Keratinocyte (primary cell): Measurements from ENCODE around the gene TOPAZ1. TPM values are rescaled to one million over a fixed set of nuclear protein-coding genes. Genes with fewer than 3 reads are reported as not detected.

ENCODE experiments used
- DNase-seq: peaks from one replicate; pipeline ENCODE4 v3.0.0-alpha.2; 2011; ENCODE audit warnings: low read depth, missing footprints, low spot score
- FAIRE-seq: peaks from 2 replicates; lab custom pipeline; 2011; peaks lifted over from hg19 to GRCh38; lab: Jason Lieb, UNC
- H2AFZ ChIP-seq: 2 replicates; pipeline ENCODE4 v1.6.0; 2012; ENCODE audit warnings: low read length, control low read depth, inconsistent platforms; ENCODE audit not compliant: control insufficient read depth
- H3K27ac ChIP-seq: 2 replicates; pipeline ENCODE4 v1.5.1; 2011; ENCODE audit warnings: low read length; ENCODE audit not compliant: control insufficient read depth, insufficient read depth
- H3K27me3 ChIP-seq: 3 replicates; pipeline ENCODE4 v1.6.0; 2011; ENCODE audit warnings: low read length; ENCODE audit not compliant: control insufficient read depth, insufficient read depth; ENCODE audit errors: extremely low read depth
- H3K36me3 ChIP-seq, 2 experiments: 2 replicates in 1 of 2; 3 replicates in 1 of 2; pipeline ENCODE4 v1.5.1; 2011; ENCODE audit warnings: low read length in 2 of 2, mild to moderate bottlenecking in 1 of 2; ENCODE audit not compliant: control insufficient read depth in 2 of 2, insufficient read depth in 2 of 2; ENCODE audit errors: extremely low read depth in 1 of 2
- H3K4me1 ChIP-seq: 3 replicates; pipeline ENCODE4 v1.5.1; 2011; ENCODE audit warnings: low read length; ENCODE audit not compliant: control insufficient read depth, insufficient read depth; ENCODE audit errors: extremely low read depth
- H3K4me2 ChIP-seq: 3 replicates; pipeline ENCODE4 v1.6.0; 2011; ENCODE audit warnings: low read depth, low read length; ENCODE audit not compliant: control insufficient read depth, insufficient read depth; ENCODE audit errors: extremely low read depth
- H3K4me3 ChIP-seq, 3 experiments: fragments of 200-600 bp in 1 of 3; sonication (generic) in 1 of 3; 2 replicates in 2 of 3; 3 replicates in 1 of 3; pipeline ENCODE4 v1.5.1; 2011 to 2016; ENCODE audit warnings: low read length in 3 of 3, mild to moderate bottlenecking in 3 of 3, control low read depth in 2 of 3, inconsistent platforms in 1 of 3, low read depth in 1 of 3, mixed read lengths in 1 of 3, mixed run types in 1 of 3, moderate library complexity in 1 of 3; ENCODE audit not compliant: control insufficient read depth in 2 of 3, insufficient read depth in 2 of 3; ENCODE audit errors: extremely low read depth in 1 of 3
- H3K79me2 ChIP-seq: 2 replicates; pipeline ENCODE4 v1.6.0; 2012; ENCODE audit warnings: low read length; ENCODE audit not compliant: control insufficient read depth, insufficient read depth
- H3K9ac ChIP-seq: 3 replicates; pipeline ENCODE4 v1.6.0; 2011; ENCODE audit warnings: low read length; ENCODE audit not compliant: control insufficient read depth, insufficient read depth; ENCODE audit errors: extremely low read depth
- H3K9me1 ChIP-seq: 3 replicates; pipeline ENCODE4 v1.6.0; 2011; ENCODE audit warnings: low read length; ENCODE audit not compliant: control insufficient read depth, insufficient read depth; ENCODE audit errors: extremely low read depth
- H3K9me3 ChIP-seq: 2 replicates; pipeline ENCODE4 v1.5.1; 2012; ENCODE audit warnings: low read depth, low read length; ENCODE audit not compliant: control insufficient read depth
- H4K20me1 ChIP-seq: 3 replicates; pipeline ENCODE4 v1.6.0; 2011; ENCODE audit warnings: low read length; ENCODE audit not compliant: control insufficient read depth, insufficient read depth; ENCODE audit errors: extremely low read depth
- EZH2 ChIP-seq: IDR thresholded peaks from one replicate; pipeline ENCODE4 v1.6.1; 2012; ENCODE audit warnings: inconsistent platforms, mild to moderate bottlenecking, low read length, moderate library complexity
- dilution Hi-C: fragments of 300-500 bp; cut with MboI; formaldehyde crosslinking; loops from one replicate; pipeline ENCODE4 v1.7.0; 2020; ENCODE audit warnings: low sequenced_read_pairs; ENCODE audit not compliant: extremely low pct_ligation_motif_present
- polyA plus RNA-seq, 5 experiments: library from polyadenylated mRNA; depleted of rRNA in 3 of 5; stranded (reverse) in 3 of 5; stranded (forward) in 1 of 5; unstranded in 1 of 5; fragments of >200 nt; gene quantifications; 1 replicate in 1 of 5; 2 replicates in 3 of 5; 3 replicates in 1 of 5; pipeline versions ENCODE4 v1.2.1 to v1.2.3, GENCODE V29; 2011 to 2012; ENCODE audit warnings: missing spikeins in 2 of 5, low read depth in 1 of 5, low replicate concordance in 1 of 5
- TF ChIP-seq, protein P1 (sequence below), 3 experiments: IDR thresholded peaks in 1 of 3; conservative IDR thresholded peaks in 1 of 3; optimal IDR thresholded peaks in 1 of 3; 2 replicates in 2 of 3; 3 replicates in 1 of 3; pipeline versions ENCODE3 to v1.5.1; 2011; ENCODE audit warnings: low read length in 3 of 3, mild to moderate bottlenecking in 3 of 3, moderate library complexity in 2 of 3, control low read depth in 1 of 3, inconsistent platforms in 1 of 3; ENCODE audit not compliant: insufficient read depth in 2 of 3; ENCODE audit errors: extremely low read depth in 1 of 3

TOPAZ1 gene
- polyA plus RNA-seq, 1 donor (not counting 4 experiments of a cell fraction or from before 2014, with no cell fraction given), result not detected

DNA sequence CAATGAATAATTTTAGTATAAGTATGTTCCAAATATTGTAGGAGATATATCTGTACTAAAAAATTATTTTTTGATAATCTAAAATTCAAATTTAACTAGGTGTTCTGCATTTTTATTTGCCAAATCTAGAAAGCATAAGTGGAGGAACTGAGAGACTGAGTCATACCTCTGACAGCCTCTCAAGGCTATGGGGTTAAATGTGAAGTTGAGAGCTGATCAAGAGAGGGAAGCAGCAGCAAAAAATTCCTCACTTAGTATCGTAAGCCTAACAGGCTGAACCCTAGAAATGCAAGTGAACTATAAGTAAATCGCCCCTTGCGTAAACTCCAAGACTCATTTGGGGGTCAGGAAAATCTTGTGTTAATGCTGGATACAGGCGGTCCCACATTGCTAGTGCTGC is 12.8 kb upstream of the TOPAZ1 start:
- H3K36me3 ChIP-seq, result no peaks in the 10 kb centered on the region
- dilution Hi-C loops, result no loop called here
- no peak overlapping the region for H2AFZ ChIP-seq
- no peak overlapping the region for H3K4me2 ChIP-seq
- H3K9me1 ChIP-seq, result no peaks in the 10 kb centered on the region
- DNase-seq (no peak), FAIRE-seq (no peak)
- H3K4me3 ChIP-seq, result no peak overlapping the region
- TF ChIP-seq, protein P1, sequence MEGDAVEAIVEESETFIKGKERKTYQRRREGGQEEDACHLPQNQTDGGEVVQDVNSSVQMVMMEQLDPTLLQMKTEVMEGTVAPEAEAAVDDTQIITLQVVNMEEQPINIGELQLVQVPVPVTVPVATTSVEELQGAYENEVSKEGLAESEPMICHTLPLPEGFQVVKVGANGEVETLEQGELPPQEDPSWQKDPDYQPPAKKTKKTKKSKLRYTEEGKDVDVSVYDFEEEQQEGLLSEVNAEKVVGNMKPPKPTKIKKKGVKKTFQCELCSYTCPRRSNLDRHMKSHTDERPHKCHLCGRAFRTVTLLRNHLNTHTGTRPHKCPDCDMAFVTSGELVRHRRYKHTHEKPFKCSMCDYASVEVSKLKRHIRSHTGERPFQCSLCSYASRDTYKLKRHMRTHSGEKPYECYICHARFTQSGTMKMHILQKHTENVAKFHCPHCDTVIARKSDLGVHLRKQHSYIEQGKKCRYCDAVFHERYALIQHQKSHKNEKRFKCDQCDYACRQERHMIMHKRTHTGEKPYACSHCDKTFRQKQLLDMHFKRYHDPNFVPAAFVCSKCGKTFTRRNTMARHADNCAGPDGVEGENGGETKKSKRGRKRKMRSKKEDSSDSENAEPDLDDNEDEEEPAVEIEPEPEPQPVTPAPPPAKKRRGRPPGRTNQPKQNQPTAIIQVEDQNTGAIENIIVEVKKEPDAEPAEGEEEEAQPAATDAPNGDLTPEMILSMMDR (optimal IDR thresholded peaks at IDR 0.05 in 1 of 3, IDR thresholded peaks at IDR 0.05 in 1 of 3, conservative IDR thresholded peaks at IDR 0.05 in 1 of 3; ENCODE audit: extremely low read depth in 1 of 3, insufficient read depth in 2 of 3, low read length in 3 of 3), result no peak
- TF ChIP-seq EZH2, result no peak
- no peaks in the 10 kb centered on the region for H3K79me2 ChIP-seq
- H3K9me3 ChIP-seq, result no peaks in the 10 kb centered on the region
- no peak overlapping the region for H3K9ac ChIP-seq
- H3K27me3 ChIP-seq, result no peaks in the 10 kb centered on the region
- H4K20me1 ChIP-seq, result no peaks in the 10 kb centered on the region
- H3K27ac ChIP-seq, result no peak overlapping the region
- H3K4me1 ChIP-seq, result no peaks in the 10 kb centered on the region

DNA sequence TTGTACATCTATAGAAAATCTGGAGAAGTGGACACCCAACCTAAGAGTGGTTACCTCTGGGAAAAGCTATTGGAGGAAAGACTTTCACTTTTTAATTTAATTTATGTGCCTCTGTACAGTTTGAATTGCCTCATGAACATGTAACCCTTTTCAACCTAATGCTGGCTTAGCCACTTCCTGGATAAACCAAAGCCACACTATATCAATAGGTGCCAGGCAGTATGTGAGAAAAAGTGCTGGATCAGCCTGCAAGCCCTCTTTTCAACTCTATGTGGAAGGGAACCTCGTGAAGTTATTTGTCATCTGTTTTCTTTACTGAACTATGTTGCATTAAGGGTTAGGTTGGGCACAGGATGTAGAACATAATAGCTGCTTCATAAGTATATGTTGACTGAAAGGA is 9.3 kb upstream of the TOPAZ1 start:
- H3K4me2 ChIP-seq, result no peak overlapping the region
- no peaks in the 10 kb centered on the region for H3K27me3 ChIP-seq
- TF ChIP-seq, protein P1 (optimal IDR thresholded peaks at IDR 0.05 in 1 of 3, IDR thresholded peaks at IDR 0.05 in 1 of 3, conservative IDR thresholded peaks at IDR 0.05 in 1 of 3; ENCODE audit: extremely low read depth in 1 of 3, insufficient read depth in 2 of 3, low read length in 3 of 3), result no peak
- TF ChIP-seq EZH2, result no peak
- dilution Hi-C loops, result no loop called here
- H3K79me2 ChIP-seq, result no peaks in the 10 kb centered on the region
- no peak overlapping the region for H3K27ac ChIP-seq
- no peaks in the 10 kb centered on the region for H3K36me3 ChIP-seq
- H3K4me3 ChIP-seq, result no peak overlapping the region
- H4K20me1 ChIP-seq, result no peaks in the 10 kb centered on the region
- no peak overlapping the region for H2AFZ ChIP-seq
- no peak for FAIRE-seq
- peaks cover 3% of the 10 kb centered on the region for H3K4me1 ChIP-seq
- H3K9me3 ChIP-seq, result no peaks in the 10 kb centered on the region
- DNase-seq, result no peak
- H3K9ac ChIP-seq, result no peak overlapping the region
- no peaks in the 10 kb centered on the region for H3K9me1 ChIP-seq
